K562 (cell line): Measurements from ENCODE around the gene TM4SF20. TPM values are rescaled to one million over a fixed set of nuclear protein-coding genes. Genes with fewer than 3 reads are reported as not detected.
A peak's percentile ranks its signal among the peaks of the same experiment; 100 is the strongest.

Experiments
- ATAC-seq: fragments of 200-7000 bp; cut with Tn5 transposase; 3 replicates; pipeline ENCODE4 v1.9.1; 2020; ENCODE audit warnings: moderate library complexity
- BruUV-seq: library from RNA; stranded (reverse); fragments of 400-500 nt; replicated peaks from 2 replicates; lab custom pipeline; 2021; lab: Mats Ljungman, UMichigan
- CTCF ChIA-PET: fragments of 300-600 bp; formaldehyde crosslinking; extraction: SDS; loops from one replicate; lab custom pipeline; 2021; ENCODE audit warnings: low intra/inter-chr PET ratio; lab: Yijun Ruan, JAX
- POLR2A ChIA-PET: fragments of 300-600, 350-650 bp; sonication (Branson Sonifier 250); formaldehyde crosslinking; extraction: SDS; loops from one replicate; lab custom pipeline; 2021; ENCODE audit warnings: antibody characterized with exemption, inconsistent platforms; lab: Yijun Ruan, JAX
- DNase-seq, 4 experiments: peaks; one replicate each; pipeline versions ENCODE4 v3.0.0 to v3.0.0-alpha.2; 2011 to 2018; ENCODE audit warnings: low spot score in 3 of 4, mixed read lengths in 3 of 4; ENCODE audit errors: extremely low read depth in 1 of 4
- FAIRE-seq: peaks from 2 replicates; lab custom pipeline; 2011; peaks lifted over from hg19 to GRCh38; lab: Jason Lieb, UNC
- H2AFZ ChIP-seq: 2 replicates; pipeline ENCODE4 v1.6.0; 2011; ENCODE audit warnings: low read depth, low read length, control low read depth, inconsistent platforms
- H3K27ac ChIP-seq: fragments of 200-600 bp; 3 replicates; pipeline ENCODE4 v1.8.0; 2011; ENCODE audit warnings: low read depth, mild to moderate bottlenecking, control low read depth, inconsistent platforms, low read length, moderate library complexity, mixed read lengths; ENCODE audit errors: extremely low read depth
- H3K27me3 ChIP-seq, 2 experiments: fragments of 300-600 bp in 1 of 2; 2 replicates in 1 of 2; 3 replicates in 1 of 2; pipeline versions ENCODE4 v1.6.0 to v1.8.0; 2011; ENCODE audit warnings: inconsistent platforms in 2 of 2, low read length in 2 of 2, mild to moderate bottlenecking in 1 of 2, mixed read lengths in 1 of 2, moderate library complexity in 1 of 2; ENCODE audit not compliant: control insufficient read depth in 2 of 2, insufficient read depth in 2 of 2
- H3K36me3 ChIP-seq: fragments of 300-600 bp; 3 replicates; pipeline ENCODE4 v1.8.0; 2011; ENCODE audit warnings: mild to moderate bottlenecking, low read length, inconsistent platforms; ENCODE audit not compliant: control insufficient read depth, insufficient read depth
- H3K4me1 ChIP-seq, 2 experiments: fragments of 200-600 bp in 1 of 2; replicated peaks in 1 of 2; 2 replicates in 1 of 2; 3 replicates in 1 of 2; pipeline versions ENCODE4 v1.5.1 to v1.8.0; 2011; ENCODE audit warnings: inconsistent platforms in 2 of 2, low read length in 2 of 2, mild to moderate bottlenecking in 1 of 2, mixed read lengths in 1 of 2, moderate library complexity in 1 of 2; ENCODE audit not compliant: control insufficient read depth in 2 of 2, insufficient read depth in 2 of 2
- H3K4me2 ChIP-seq: 2 replicates; pipeline ENCODE4 v1.6.1; 2011; ENCODE audit warnings: low read length, control low read depth, inconsistent platforms, mixed read lengths; ENCODE audit not compliant: insufficient read depth
- H3K4me3 ChIP-seq: fragments of 200-600 bp; sonication (generic), shearing (Covaris generic); 2 replicates; pipeline ENCODE4 v1.5.1; 2016; ENCODE audit warnings: control low read depth, inconsistent platforms
- H3K79me2 ChIP-seq: fragments of 200-600 bp; 3 replicates; pipeline ENCODE4 v1.8.0; 2011; ENCODE audit warnings: low read length, inconsistent platforms; ENCODE audit not compliant: control insufficient read depth, insufficient read depth
- H3K9ac ChIP-seq, 2 experiments: 2 replicates each; pipeline versions ENCODE4 v1.6.0 to v1.6.1; 2011; ENCODE audit warnings: low read depth in 2 of 2, low read length in 2 of 2, control low read depth in 1 of 2, inconsistent platforms in 1 of 2, mild to moderate bottlenecking in 1 of 2, mixed read lengths in 1 of 2; ENCODE audit not compliant: insufficient read depth in 1 of 2
- H3K9me1 ChIP-seq: one replicate; pipeline ENCODE4 v1.6.0; 2011; ENCODE audit warnings: inconsistent platforms, mild to moderate bottlenecking, low read length, moderate library complexity; ENCODE audit not compliant: control insufficient read depth, insufficient read depth
- H3K9me3 ChIP-seq: replicated peaks from 2 replicates; pipeline ENCODE4 v1.5.1; 2011; ENCODE audit warnings: low read depth, low read length, inconsistent platforms; ENCODE audit not compliant: control insufficient read depth, insufficient read depth
- H4K20me1 ChIP-seq: replicated peaks from 2 replicates; pipeline ENCODE4 v1.6.1; 2011; ENCODE audit warnings: low read length, inconsistent platforms, mixed read lengths; ENCODE audit not compliant: control insufficient read depth, insufficient read depth
- ATF1 ChIP-seq, 2 experiments: fragments of 450-650 bp in 1 of 2; IDR thresholded peaks; 2 replicates each; pipeline ENCODE4 v1.6.1; 2016; ENCODE audit warnings: missing compliant biosample characterization in 1 of 2, missing genetic modification characterization in 1 of 2
- CREM ChIP-seq: IDR thresholded peaks from 2 replicates; pipeline ENCODE4 v1.6.1; 2014; ENCODE audit warnings: antibody characterized with exemption, low read depth
- KAT2B ChIP-seq: IDR thresholded peaks from one replicate; pipeline ENCODE4 v1.6.1; 2012; ENCODE audit warnings: low read depth, mild to moderate bottlenecking, control low read depth, inconsistent platforms, low read length, moderate library complexity
- ZBTB17 ChIP-seq: fragments of 450-650 bp; formaldehyde crosslinking; IDR thresholded peaks from 2 replicates; pipeline ENCODE4 v1.4.0; 2020; ENCODE audit warnings: mild to moderate bottlenecking
- WGBS: fragments of 100-300 bp; shearing (Covaris generic); methylation state at CpG from one replicate; pipeline ENCODE4 v1.1.6; 2016; ENCODE audit warnings: low coverage, mixed read lengths; ENCODE audit not compliant: insufficient coverage; ENCODE audit errors: missing lambda C conversion rate; 5-methylcytosine and 5-hydroxymethylcytosine counted together
- in situ Hi-C: fragments of 300-500 bp; cut with MboI; formaldehyde crosslinking; loops from 4 replicates; pipeline ENCODE4 v1.15.0; 2018; ENCODE audit warnings: inconsistent platforms, mixed read lengths
- intact Hi-C: fragments of 100-400 bp; cut with micrococcal nuclease; formaldehyde crosslinking; loops from 2 replicates; pipeline ENCODE4 v1.14.2; 2022
- polyA plus RNA-seq, 8 experiments: library from polyadenylated mRNA; depleted of rRNA in 4 of 8; stranded (reverse) in 5 of 8; unstranded in 3 of 8; fragments of >200 nt; fragmentation: Nextera tagmentation in 2 of 8; fragmentation: Illumina TruSeq in 1 of 8; extraction: Ambion mirVana in 2 of 8; extraction: Trizol in 1 of 8; gene quantifications; 2 replicates each; pipeline versions ENCODE4 v1.2.1 to v1.2.3, GENCODE V29; 2011 to 2014; ENCODE audit warnings: inconsistent platforms in 1 of 8, missing spikeins in 1 of 8
- total RNA-seq, 7 experiments: library from RNA; depleted of rRNA in 6 of 7; stranded (reverse); fragments of >200 nt in 6 of 7; fragmentation: Illumina TruSeq in 2 of 7; extraction: Trizol in 2 of 7; gene quantifications; 2 replicates each; pipeline versions ENCODE4 v1.2.1 to v1.2.3, GENCODE V29; 2011 to 2021; ENCODE audit warnings: low replicate concordance in 1 of 7

TM4SF20 gene
- total and polyA plus RNA-seq, 9 of the 15 experiments (the other 6 are each of a cell fraction or from before 2014, with no cell fraction given), result not detected

DNA sequence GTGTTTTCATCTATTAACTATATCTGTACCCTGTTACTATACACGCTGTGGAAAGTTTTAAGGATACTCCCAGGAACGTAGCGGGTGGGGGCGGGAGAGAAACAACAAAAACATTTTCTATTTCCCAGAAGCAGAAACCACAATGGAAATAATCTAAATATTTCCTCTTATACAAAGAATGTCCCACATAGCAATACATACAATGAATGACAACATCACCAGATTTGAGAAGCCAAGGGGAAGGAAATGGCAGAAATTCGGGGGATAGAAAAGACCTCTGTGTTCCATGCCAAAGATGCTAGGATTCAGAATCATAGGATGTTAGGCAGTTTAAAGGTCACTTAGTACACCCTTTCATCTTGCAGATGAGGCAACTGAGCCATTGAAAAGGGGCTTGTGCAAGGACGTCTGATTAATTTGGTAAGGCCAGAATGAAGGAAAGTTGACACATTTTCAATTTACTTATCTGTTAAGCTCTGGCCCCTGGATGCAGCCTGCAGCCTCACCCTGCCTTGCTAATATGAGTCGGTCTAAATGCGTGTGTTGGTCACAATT is 49.7 kb upstream of the TM4SF20 start:
- intact Hi-C loops (no loop called here), in situ Hi-C loops (no loop called here)
- no peak overlapping the region for H3K27ac ChIP-seq
- H2AFZ ChIP-seq, result no peak overlapping the region
- no peaks in the 10 kb centered on the region for H3K27me3 ChIP-seq
- no TSS peak for BruUV-seq
- H3K79me2 ChIP-seq, result no peaks in the 10 kb centered on the region
- no peaks in the 10 kb centered on the region for H4K20me1 ChIP-seq
- H3K9me1 ChIP-seq, result no peaks in the 10 kb centered on the region
- CTCF ChIA-PET, result no interaction called here
- POLR2A ChIA-PET, result no interaction called here
- H3K36me3 ChIP-seq, result no peaks in the 10 kb centered on the region
- H3K9me3 ChIP-seq, result peaks cover 1% of the 10 kb centered on the region; the same call in 1 of the 2 replicates
- no peak for TF ChIP-seq ZBTB17 (CRISPR knock-in tag)
- H3K4me2 ChIP-seq, result no peak overlapping the region
- H3K9ac ChIP-seq, result no peak overlapping the region
- no peak overlapping the region for H3K4me3 ChIP-seq
- H3K4me1 ChIP-seq, result no peaks in the 10 kb centered on the region
- DNase-seq (no peak), ATAC-seq (no peak), FAIRE-seq (no peak)
- 30% methylated on average over 8 of the region's 8 CpGs for WGBS

GRCh38 chr2:227423656-227424499 is 44.8 kb upstream of the TM4SF20 start:
- Histone ChIP-seq H3K36me3 (no peaks in the 10 kb centered on the region), H4K20me1 (no peaks in the 10 kb centered on the region), H3K9me1 (no peaks in the 10 kb centered on the region), H3K27me3 (no peaks in the 10 kb centered on the region), H3K9ac (no peak overlapping the region), H3K4me1 (no peaks in the 10 kb centered on the region), H3K4me2 (no peak overlapping the region), H3K9me3 (no peaks in the 10 kb centered on the region), H3K4me3 (no peak overlapping the region), H2AFZ (peak overlapping the region; percentile 32; the same call in 1 of the 2 replicates), H3K79me2 (no peaks in the 10 kb centered on the region), H3K27ac (no peak overlapping the region)
- TF ChIP-seq CREM, result peak; percentile 38; the same call in 1 of the 2 replicates
- no peak for TF ChIP-seq ATF1 (CRISPR knock-in tag; IDR thresholded peaks at IDR 0.05)
- TF ChIP-seq ATF1 (tag; IDR thresholded peaks at IDR 0.05), result 0 out of 2 replicates have a peak, but pooled peaks have one; percentile 49
- no peak for TF ChIP-seq KAT2B
- POLR2A ChIA-PET, result no interaction called here
- 52% methylated on average over 10 of the region's 10 CpGs for WGBS
- intact Hi-C loops (no loop called here), in situ Hi-C loops (no loop called here)
- FAIRE-seq (no peak), DNase-seq (no peak), ATAC-seq (no peak)
- BruUV-seq, result no TSS peak
- CTCF ChIA-PET, result no interaction called here
